Ascending aorta (tissue), 2 donors: Measurements from ENCODE around the gene BTBD6. TPM values are rescaled to one million over a fixed set of nuclear protein-coding genes. Genes with fewer than 3 reads are reported as not detected.

Experiments used
- DNase-seq, 2 donors: peaks; one replicate each; pipeline ENCODE4 v3.0.0-alpha.2; 2019; ENCODE audit warnings: low spot score in 2 of 2
- H3K27ac ChIP-seq, 2 donors: fragments of 200-600 bp; sonication (generic); one replicate each; pipeline ENCODE4 v1.5.1; 2016 to 2017; ENCODE audit warnings: mild to moderate bottlenecking in 1 of 2
- H3K27me3 ChIP-seq: fragments of 200-600 bp; sonication (generic); one replicate; pipeline ENCODE4 v1.5.1; 2017
- H3K36me3 ChIP-seq, 2 donors: fragments of 200-600 bp; sonication (generic); one replicate each; pipeline ENCODE4 v1.5.1; 2016
- H3K4me1 ChIP-seq, 2 donors: fragments of 200-600 bp; sonication (generic); one replicate each; pipeline ENCODE4 v1.5.1; 2016 to 2017; ENCODE audit warnings: mild to moderate bottlenecking in 1 of 2
- H3K4me3 ChIP-seq, 2 donors: fragments of 200-600 bp; sonication (generic); one replicate each; pipeline ENCODE4 v1.5.1; 2016 to 2017; ENCODE audit warnings: mild to moderate bottlenecking in 1 of 2
- H3K9me3 ChIP-seq, 2 donors: fragments of 200-600 bp; sonication (generic); one replicate each; pipeline ENCODE4 v1.5.1; 2016
- CTCF ChIP-seq, 3 experiments: fragments of 200-600 bp in 2 of 3; fragments of 450-650 bp in 1 of 3; sonication (generic) in 2 of 3; IDR thresholded peaks; one replicate each; pipeline ENCODE4 v1.5.1; 2016 to 2019; ENCODE audit warnings: antibody characterized with exemption in 3 of 3, mild to moderate bottlenecking in 1 of 3, moderate library complexity in 1 of 3
- intact Hi-C: fragments of 100-400 bp; cut with DNase I; formaldehyde crosslinking; loops from one replicate; pipeline ENCODE4 v1.15.1; 2023
- total RNA-seq: library from RNA; depleted of rRNA; stranded (reverse); fragments of >200 nt; gene quantifications from one replicate; pipeline ENCODE4 v1.1.0, GENCODE V29; 2016

Gene BTBD6
- total RNA-seq, 1 donor from 2014 or later, result 80.1 TPM

- Histone ChIP-seq H3K4me1 (no peaks in the 10 kb centered on the region), H3K36me3 (peaks cover 49 to 83% of the 10 kb centered on the region in 2 donors), H3K27ac (no peak overlapping the region), H3K9me3 (no peaks in the 10 kb centered on the region), H3K4me3 (no peak overlapping the region), H3K27me3 (no peaks in the 10 kb centered on the region)
- no peak for DNase-seq
- no peak for TF ChIP-seq CTCF (IDR thresholded peaks at IDR 0.05)
- intact Hi-C loops, result no loop called here
Observed at GRCh38 chr14:105216490-105217247, 31.7 kb upstream of the BTBD6 start.

GRCh38 chr14:105217774-105218173, 30.6 kb upstream of the BTBD6 start:
- DNase-seq, result no peak
- no peak overlapping the region for H3K4me3 ChIP-seq
- no peaks in the 10 kb centered on the region for H3K27me3 ChIP-seq
- intact Hi-C loops, result no loop called here
- no peaks in the 10 kb centered on the region for H3K4me1 ChIP-seq
- no peak for TF ChIP-seq CTCF (IDR thresholded peaks at IDR 0.05)
- no peaks in the 10 kb centered on the region for H3K9me3 ChIP-seq
- H3K27ac ChIP-seq, result no peak overlapping the region
- peaks cover 45 to 78% of the 10 kb centered on the region in 2 donors for H3K36me3 ChIP-seq

GRCh38 chr14:105218611-105219010, 29.7 kb upstream of the BTBD6 start:
- no peak overlapping the region for H3K4me3 ChIP-seq
- H3K36me3 ChIP-seq, result peaks cover 45 to 73% of the 10 kb centered on the region in 2 donors
- intact Hi-C loops, result no loop called here
- no peaks in the 10 kb centered on the region for H3K4me1 ChIP-seq
- no peak for DNase-seq
- TF ChIP-seq CTCF (IDR thresholded peaks at IDR 0.05), result no peak
- no peaks in the 10 kb centered on the region for H3K27me3 ChIP-seq
- no peaks in the 10 kb centered on the region for H3K9me3 ChIP-seq
- H3K27ac ChIP-seq, result no peak overlapping the region

- DNase-seq, result no peak
- no peaks in the 10 kb centered on the region for H3K9me3 ChIP-seq
- H3K27me3 ChIP-seq, result no peaks in the 10 kb centered on the region
- H3K27ac ChIP-seq, result no peak overlapping the region
- H3K4me1 ChIP-seq, result no peaks in the 10 kb centered on the region
- intact Hi-C loops, result no loop called here
- no peak for TF ChIP-seq CTCF (IDR thresholded peaks at IDR 0.05)
- peaks cover 45 to 73% of the 10 kb centered on the region in 2 donors for H3K36me3 ChIP-seq
- H3K4me3 ChIP-seq, result no peak overlapping the region
Observed at GRCh38 chr14:105219043-105219612, 29.2 kb upstream of the BTBD6 start.

- no peak overlapping the region for H3K27ac ChIP-seq
- no peaks in the 10 kb centered on the region for H3K4me1 ChIP-seq
- no peak overlapping the region for H3K4me3 ChIP-seq
- DNase-seq, result no peak
- H3K27me3 ChIP-seq, result no peaks in the 10 kb centered on the region
- H3K9me3 ChIP-seq, result no peaks in the 10 kb centered on the region
- intact Hi-C loops, result no loop called here
- H3K36me3 ChIP-seq, result peaks cover 51 to 67% of the 10 kb centered on the region in 2 donors
- TF ChIP-seq CTCF (IDR thresholded peaks at IDR 0.05), result no peak
Observed at GRCh38 chr14:105219753-105220152, 28.6 kb upstream of the BTBD6 start.
